ENCODE measurements around the gene ETV5.

Gene ETV5

DNA sequence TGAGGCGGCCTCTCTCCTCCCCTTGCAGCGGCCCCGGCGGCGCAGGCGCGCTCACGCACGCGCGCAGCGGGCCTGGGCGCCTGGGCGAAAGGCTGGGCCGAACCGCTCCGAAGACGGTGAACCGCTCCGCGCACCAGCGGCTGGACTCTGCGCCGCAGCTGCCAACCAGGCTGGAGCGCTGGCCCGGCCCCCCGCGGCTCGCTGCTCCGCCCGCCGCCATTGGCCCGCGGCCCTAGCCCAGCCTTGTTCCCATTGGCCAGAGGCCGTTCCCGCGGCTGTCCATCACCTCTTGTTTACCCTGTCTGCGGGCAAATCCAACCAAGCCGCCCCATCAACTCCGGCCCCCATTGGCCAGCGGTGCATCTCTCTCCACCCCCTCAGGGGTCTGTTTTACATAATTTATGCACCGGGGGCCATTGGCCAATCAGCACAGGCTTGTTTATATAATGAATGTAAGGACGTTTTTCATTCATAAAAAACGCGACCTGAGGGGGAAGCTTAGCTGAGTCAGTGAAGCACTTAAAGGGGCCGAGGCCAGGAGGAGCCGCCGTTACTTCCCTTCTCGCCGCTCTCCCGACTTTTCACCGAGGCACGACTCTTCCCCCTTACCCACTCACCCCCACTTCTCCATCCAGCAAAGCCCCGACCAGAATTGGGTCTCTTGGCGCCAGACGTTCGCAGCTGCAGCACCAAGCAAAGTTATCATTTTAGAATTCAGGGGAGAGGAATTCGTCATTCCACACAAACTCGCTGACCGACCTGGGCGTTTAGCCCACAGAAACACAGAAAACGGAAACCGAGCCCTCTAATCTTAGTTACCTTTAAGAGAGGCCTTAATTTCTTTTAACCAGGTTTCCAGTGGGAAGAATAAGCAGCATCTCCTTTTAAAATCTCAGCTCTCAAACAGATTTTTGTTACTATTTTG is at the start of gene ETV5:
TSS of gene ETV5 (minus strand) at position 149 of the 925 bp plus-strand sequence. CDS start 3,221 bp downstream, outside the sequence.
- DNase-seq (ENCODE audit: low spot score), result peak; percentile 99

DNA sequence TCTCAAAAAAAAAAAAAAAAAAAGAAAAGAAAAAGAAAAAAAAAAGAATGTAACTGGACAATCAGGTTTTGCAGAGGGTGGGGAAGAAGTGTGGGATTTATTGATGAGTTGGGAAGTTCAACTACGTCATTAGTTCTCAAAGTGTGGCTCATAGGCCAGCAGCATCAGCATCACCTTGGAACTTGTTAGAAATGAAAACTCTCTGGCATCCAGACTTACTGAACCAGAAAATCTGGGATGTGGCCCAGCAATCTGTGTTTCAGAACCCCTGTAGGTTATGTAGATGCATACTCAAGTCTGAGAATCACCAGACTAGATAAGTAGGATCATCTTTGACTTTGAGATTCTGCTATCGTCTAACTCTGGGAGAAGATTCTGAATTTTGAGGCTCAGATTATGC is 45.8 kb upstream of the ETV5 start:
- DNase-seq (ENCODE audit: low spot score), result no peak

- DNase-seq (ENCODE audit: low spot score), result peak; percentile 90
Observed at GRCh38 chr3:186152889-186153292, 44.0 kb upstream of the ETV5 start.

DNA sequence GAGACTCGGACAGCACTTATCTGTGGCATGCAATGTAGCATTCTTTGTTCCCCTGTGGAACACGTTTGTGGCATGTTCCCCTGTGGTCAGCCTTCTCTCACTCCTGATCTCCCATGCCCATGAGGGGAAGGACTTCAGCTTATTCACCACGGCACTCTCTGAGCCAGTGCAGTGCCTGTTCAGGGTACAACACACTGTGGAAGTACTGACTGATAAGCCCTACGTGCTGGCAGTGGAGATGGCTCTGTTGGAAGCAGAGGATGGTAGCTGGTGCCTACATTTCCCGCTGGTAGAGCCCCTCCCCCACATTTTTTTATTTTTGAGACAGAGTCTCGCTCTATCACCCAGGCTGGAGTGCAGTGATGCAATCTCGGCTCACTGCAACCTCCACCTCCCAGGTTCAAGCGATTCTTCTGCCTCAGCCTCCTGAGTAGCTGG is 43.5 kb upstream of the ETV5 start:
- peak; percentile 48 for DNase-seq (ENCODE audit: low spot score)

DNA sequence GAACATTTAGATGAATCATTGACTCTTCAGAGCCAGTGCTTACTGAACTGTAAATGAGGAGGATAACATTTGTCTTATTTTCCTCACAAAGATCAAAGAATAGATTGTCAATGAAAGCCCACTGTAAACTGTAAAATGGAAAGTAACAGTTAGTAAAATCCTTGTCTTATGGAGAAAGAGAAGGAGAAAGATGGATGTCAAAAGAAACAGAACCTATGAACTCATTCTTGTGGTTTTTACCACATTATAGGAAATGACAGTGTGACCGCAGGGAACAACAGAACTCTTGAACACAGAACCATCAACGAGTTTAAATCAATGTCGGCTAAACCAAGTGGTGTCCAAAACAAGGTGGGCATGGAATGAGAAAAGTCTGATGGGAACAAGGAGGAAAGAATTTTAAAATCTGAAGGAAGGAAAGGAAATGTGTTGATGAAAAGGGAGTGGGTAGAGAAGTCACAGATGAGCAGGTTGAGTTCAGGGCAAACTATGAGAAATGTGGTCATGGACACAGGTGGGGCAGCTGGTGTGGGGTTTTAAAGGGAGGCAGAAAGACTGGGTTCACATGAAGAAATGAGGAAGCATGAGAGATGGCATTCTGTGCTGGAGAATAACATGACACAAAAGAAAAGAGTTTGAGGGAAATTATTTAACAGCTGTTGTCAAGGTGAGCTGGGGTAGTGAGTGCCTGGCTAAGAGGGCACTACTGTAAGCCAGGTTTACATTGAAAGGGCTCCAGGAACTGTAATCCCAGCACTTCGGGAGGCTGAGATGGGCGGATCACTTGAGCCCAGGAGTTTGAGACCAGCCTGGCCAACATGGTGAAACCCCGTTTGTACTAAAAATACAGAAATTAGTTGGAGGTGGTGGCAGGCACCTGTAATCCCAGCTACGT is 42.4 kb upstream of the ETV5 start:
- DNase-seq (ENCODE audit: low spot score), result peak; percentile 60

- no peak for DNase-seq (ENCODE audit: low spot score)
Observed at GRCh38 chr3:186150041-186150830, 41.3 kb upstream of the ETV5 start.

- DNase-seq (ENCODE audit: low spot score), result no peak
Observed at GRCh38 chr3:186149319-186149960, 40.6 kb upstream of the ETV5 start.

DNA sequence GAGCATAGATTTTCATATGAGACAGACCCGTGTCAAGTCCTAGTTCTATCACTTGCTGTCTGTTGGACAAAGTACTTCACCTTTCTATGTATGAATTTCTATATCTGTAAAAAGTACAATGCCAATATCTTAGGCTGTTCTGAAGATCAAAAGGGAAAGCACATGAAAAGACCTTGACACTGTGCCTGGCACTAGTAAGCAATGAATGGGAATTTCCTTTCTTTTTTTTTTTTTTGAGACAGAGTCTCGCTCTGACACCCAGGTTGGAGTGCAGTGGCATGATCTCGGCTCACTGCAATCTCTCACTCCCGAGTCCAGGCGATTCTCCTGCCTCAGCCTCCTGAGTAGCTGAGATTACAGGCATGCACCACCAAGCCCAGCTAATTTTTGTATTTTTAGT is 35.4 kb upstream of the ETV5 start:
- no peak for DNase-seq (ENCODE audit: low spot score)

DNA sequence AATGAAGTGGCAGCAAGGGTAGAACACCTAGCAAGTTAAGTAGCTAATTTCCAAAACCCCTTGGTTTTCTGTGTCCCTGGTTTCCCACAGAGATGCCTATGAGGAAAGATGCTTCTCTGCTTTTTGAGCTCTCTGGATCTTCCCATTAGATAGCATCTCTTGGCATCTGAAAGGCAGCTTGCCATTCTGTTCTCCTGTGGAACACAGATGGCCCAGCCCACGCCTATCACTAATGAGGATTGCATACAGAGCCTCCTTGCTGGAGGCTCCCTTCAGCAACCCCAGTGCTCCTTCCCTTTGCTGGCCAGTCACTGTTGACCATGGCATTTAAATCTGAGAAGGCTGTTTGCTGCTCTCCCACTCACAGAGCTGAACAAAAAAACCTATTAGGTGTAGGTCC is 34.4 kb upstream of the ETV5 start:
- DNase-seq (ENCODE audit: low spot score), result no peak

GRCh38 chr3:186142393-186142932 is 33.6 kb upstream of the ETV5 start:
- DNase-seq (ENCODE audit: low spot score), result no peak

- DNase-seq (ENCODE audit: low spot score), result no peak
Observed at GRCh38 chr3:186141790-186142189, 32.9 kb upstream of the ETV5 start.

DNA sequence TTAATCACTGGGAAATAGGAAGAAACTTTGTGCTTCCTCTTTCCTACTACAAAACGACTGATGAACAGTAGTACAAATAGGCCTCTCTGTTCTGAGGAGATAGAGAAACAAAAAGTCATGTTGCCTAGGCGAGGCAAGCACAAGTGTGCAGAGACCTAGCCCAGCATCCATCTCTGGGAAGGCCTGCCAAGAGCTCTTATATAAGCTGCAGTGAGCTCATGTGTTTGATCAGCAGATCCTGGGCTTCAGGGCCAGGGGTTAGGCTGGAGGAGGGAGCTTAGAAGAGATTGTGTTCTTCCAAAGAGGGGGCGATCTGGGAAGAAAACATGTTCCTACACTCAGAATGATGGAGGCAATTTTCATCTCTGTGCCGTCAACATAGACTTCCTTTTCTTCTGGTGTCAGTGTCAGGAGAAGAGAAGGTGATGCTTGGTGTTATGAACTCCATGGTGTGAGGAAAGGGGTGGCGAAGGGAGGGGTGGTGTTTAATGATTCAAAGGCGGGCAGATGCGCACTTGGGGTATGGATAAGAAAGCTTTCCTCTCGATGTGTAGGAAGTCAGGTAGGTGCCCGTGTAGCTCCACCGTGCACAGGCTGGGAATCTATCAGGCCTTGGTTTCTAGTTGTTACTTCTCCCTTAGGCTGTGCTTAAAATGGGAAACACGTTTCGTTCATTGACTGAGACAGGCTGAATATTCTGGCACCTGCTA is 29.5 kb upstream of the ETV5 start:
- no peak for DNase-seq (ENCODE audit: low spot score)

GRCh38 chr3:186137051-186137685 is 28.3 kb upstream of the ETV5 start:
- DNase-seq (ENCODE audit: low spot score), result no peak

DNA sequence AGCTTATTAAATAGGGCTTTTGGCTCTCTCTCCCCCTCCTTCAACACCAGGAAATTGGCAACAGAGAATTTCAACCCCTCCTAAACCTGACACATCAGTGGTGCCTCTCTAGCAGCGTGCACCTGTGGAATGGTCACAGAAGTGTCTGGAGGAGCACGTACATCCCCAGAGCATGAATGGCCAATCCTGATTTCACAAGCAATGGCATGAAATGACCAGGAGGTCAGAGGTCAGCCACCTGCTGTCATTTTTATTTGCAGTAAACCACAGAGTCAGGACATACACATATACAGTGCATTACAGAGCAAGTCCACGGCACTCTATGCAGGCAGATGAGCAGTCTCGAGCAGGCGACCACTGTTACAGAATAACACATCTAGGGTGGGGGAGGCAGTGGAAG is 25.1 kb upstream of the ETV5 start:
- DNase-seq (ENCODE audit: low spot score), result no peak

DNA sequence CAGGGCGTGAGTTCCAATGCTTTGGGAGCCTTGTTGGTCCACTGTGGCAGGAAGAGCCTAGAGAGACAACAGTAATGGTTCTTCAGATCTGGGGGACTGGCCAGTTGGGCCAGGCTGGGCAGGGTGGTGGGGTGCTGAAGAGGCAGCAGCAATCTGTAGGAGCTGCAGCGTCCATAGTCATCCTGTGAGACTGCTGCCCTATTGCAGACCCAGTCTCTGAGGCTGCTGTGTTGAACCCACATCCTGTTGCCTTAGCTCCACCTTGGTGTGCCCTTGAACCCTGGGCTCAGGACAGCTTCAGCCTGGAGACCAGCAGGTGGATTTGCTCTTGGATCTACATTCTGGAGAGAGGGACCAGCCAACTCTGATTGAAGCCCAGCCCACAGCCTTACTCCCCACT is 23.6 kb upstream of the ETV5 start:
- DNase-seq (ENCODE audit: low spot score), result no peak

GRCh38 chr3:186129206-186129605 is 20.3 kb upstream of the ETV5 start:
- DNase-seq (ENCODE audit: low spot score), result no peak

GRCh38 chr3:186128158-186128557 is 19.3 kb upstream of the ETV5 start:
- no peak for DNase-seq (ENCODE audit: low spot score)

- no peak for DNase-seq (ENCODE audit: low spot score)
Observed at GRCh38 chr3:186127463-186127862, 18.6 kb upstream of the ETV5 start.

DNA sequence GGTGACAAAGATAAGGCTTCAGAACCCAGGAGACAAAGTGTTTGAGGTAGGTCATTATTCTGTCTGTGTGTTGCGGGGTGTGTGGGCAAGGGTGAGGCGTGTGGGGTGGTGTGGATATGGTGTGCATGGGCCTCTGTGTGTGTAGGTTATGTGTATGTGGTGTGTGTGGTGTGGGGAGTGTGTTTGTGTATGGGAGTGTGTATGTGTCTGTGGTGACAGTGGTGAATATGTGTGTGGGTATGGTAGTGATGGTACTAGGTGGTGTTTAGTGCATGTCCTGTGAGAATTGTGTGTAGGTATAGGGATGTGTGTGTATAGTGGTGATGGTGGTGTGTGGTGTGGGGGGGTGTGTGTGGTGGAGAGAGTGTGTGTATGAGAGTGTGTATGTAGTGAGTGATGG is 16.2 kb upstream of the ETV5 start:
- no peak for DNase-seq (ENCODE audit: low spot score)

- no peak for DNase-seq (ENCODE audit: low spot score)
Observed at GRCh38 chr3:186124592-186124991, 15.7 kb upstream of the ETV5 start.

All from NAMALWA (cell line).